Endodermal cell (in vitro differentiated cells): ENCODE measurements around the gene NCAPG2. TPM values are rescaled to one million over a fixed set of nuclear protein-coding genes. Genes with fewer than 3 reads are reported as not detected.

Experiments used
- DNase-seq: peaks from one replicate; pipeline ENCODE4 v3.0.0-alpha.2; 2017
- H3K27ac ChIP-seq: 2 replicates; pipeline ENCODE4 v1.5.1; 2013; ENCODE audit warnings: mild to moderate bottlenecking, low read depth, low read length, moderate library complexity
- H3K27me3 ChIP-seq: 2 replicates; pipeline ENCODE4 v1.6.1; 2013; ENCODE audit warnings: mild to moderate bottlenecking, low read length, moderate library complexity; ENCODE audit not compliant: insufficient read depth, control insufficient read depth, poor library complexity, severe bottlenecking
- H3K36me3 ChIP-seq: 2 replicates; pipeline ENCODE4 v1.7.0; 2013; ENCODE audit warnings: mild to moderate bottlenecking, low read length, moderate library complexity; ENCODE audit not compliant: control insufficient read depth, insufficient read depth
- H3K4me1 ChIP-seq: one replicate; pipeline ENCODE4 v1.7.0; 2013; ENCODE audit warnings: low read length; ENCODE audit not compliant: control insufficient read depth, insufficient read depth
- H3K4me3 ChIP-seq: 2 replicates; pipeline ENCODE4 v1.5.1; 2013; ENCODE audit warnings: mild to moderate bottlenecking, low read length, moderate library complexity
- H3K9ac ChIP-seq: 2 replicates; pipeline ENCODE4 v1.6.1; 2013; ENCODE audit warnings: mild to moderate bottlenecking, low read length, moderate library complexity; ENCODE audit not compliant: poor library complexity, severe bottlenecking; ENCODE audit errors: extremely low read depth
- H3K9me3 ChIP-seq: 2 replicates; pipeline ENCODE4 v1.6.1; 2013; ENCODE audit warnings: mild to moderate bottlenecking, low read length, moderate library complexity; ENCODE audit not compliant: control insufficient read depth
- H3K27ac Mint-ChIP-seq: 2 replicates; pipeline ENCODE4 v1.8.0; 2020; ENCODE audit warnings: mixed read lengths
- H3K27me3 Mint-ChIP-seq: 2 replicates; pipeline ENCODE4 v1.8.0; 2021; ENCODE audit warnings: mild to moderate bottlenecking, mixed read lengths; ENCODE audit not compliant: insufficient read depth
- H3K36me3 Mint-ChIP-seq: 2 replicates; pipeline ENCODE4 v1.8.0; 2020; ENCODE audit warnings: low read depth, mixed read lengths
- H3K4me1 Mint-ChIP-seq: 2 replicates; pipeline ENCODE4 v1.8.0; 2020; ENCODE audit warnings: mixed read lengths
- H3K4me3 Mint-ChIP-seq: 2 replicates; pipeline ENCODE4 v1.8.0; 2020; ENCODE audit warnings: mild to moderate bottlenecking, moderate library complexity, mixed read lengths
- H3K9me3 Mint-ChIP-seq: 2 replicates; pipeline ENCODE4 v1.8.0; 2020; ENCODE audit warnings: mild to moderate bottlenecking, mixed read lengths
- WGBS, 2 experiments: methylation state at CpG; one replicate each; pipeline versions ENCODE4 v1.1.5 to v1.1.7; 2013; ENCODE audit warnings: missing lambda C conversion rate in 2 of 2, mixed read lengths in 1 of 2; ENCODE audit not compliant: insufficient coverage in 1 of 2, insufficient read length in 1 of 2; 5-methylcytosine and 5-hydroxymethylcytosine counted together
- total RNA-seq, 2 donors: library from RNA; stranded (reverse); fragmentation: NEBNext Ultra II Directional in 1 of 2; extraction: Animal tissue kit (Norgen Biotek cat#: 25700) in 1 of 2; gene quantifications; 2 replicates in 1 of 2; 3 replicates in 1 of 2; pipeline ENCODE4 v1.2.1, GENCODE V29; 2021
- TF ChIP-seq, protein P1 (sequence below): fragments of 200-600 bp; sonication (generic); conservative IDR thresholded peaks from 2 replicates; pipeline ENCODE4 v1.5.0; 2021; ENCODE audit warnings: antibody characterized with exemption, mild to moderate bottlenecking

The NCAPG2 gene
- total RNA-seq, 2 donors from 2014 or later: 58.7 to 77.1 TPM

DNA sequence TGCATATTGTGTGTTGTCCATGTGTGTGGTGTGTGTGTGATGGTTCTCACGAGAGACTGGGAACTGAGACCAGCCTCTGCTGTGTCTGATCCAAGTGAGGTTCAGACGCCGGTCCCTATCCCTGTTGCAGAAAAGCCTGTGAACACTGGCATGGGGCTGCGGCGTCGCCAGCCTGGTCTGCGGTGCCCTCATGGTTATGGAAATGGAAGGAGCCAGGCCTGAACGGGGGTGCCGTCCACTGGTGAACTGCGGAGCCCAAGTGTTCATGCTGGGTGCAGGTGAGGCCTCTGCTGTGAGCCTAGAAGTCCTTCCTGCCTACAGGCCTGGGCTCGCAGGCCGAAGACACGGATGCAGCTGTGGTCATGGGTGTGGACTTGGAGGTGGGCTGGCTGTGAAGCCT lies 18.7 kb upstream of the NCAPG2 start:
- TF ChIP-seq, protein P1, sequence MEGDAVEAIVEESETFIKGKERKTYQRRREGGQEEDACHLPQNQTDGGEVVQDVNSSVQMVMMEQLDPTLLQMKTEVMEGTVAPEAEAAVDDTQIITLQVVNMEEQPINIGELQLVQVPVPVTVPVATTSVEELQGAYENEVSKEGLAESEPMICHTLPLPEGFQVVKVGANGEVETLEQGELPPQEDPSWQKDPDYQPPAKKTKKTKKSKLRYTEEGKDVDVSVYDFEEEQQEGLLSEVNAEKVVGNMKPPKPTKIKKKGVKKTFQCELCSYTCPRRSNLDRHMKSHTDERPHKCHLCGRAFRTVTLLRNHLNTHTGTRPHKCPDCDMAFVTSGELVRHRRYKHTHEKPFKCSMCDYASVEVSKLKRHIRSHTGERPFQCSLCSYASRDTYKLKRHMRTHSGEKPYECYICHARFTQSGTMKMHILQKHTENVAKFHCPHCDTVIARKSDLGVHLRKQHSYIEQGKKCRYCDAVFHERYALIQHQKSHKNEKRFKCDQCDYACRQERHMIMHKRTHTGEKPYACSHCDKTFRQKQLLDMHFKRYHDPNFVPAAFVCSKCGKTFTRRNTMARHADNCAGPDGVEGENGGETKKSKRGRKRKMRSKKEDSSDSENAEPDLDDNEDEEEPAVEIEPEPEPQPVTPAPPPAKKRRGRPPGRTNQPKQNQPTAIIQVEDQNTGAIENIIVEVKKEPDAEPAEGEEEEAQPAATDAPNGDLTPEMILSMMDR: no peak
- Histone ChIP-seq H3K36me3 (no peaks in the 10 kb centered on the region), H3K4me3 (no peak overlapping the region), H3K9me3 (no peaks in the 10 kb centered on the region), H3K4me1 (no peaks in the 10 kb centered on the region), H3K27ac (no peak overlapping the region), H3K27me3 (peaks cover 6% of the 10 kb centered on the region), H3K9ac (no peak overlapping the region)
- 67 to 86% methylated on average over 3 to 13 of the region's 13 CpGs for WGBS, 2 experiments
- H3K27ac Mint-ChIP-seq: no peak overlapping the region
- no peaks in the 10 kb centered on the region for H3K36me3 Mint-ChIP-seq
- H3K4me1 Mint-ChIP-seq: no peaks in the 10 kb centered on the region
- no peaks in the 10 kb centered on the region for H3K9me3 Mint-ChIP-seq
- no peak for DNase-seq
- peaks cover 11% of the 10 kb centered on the region for H3K27me3 Mint-ChIP-seq
- no peak overlapping the region for H3K4me3 Mint-ChIP-seq

DNA sequence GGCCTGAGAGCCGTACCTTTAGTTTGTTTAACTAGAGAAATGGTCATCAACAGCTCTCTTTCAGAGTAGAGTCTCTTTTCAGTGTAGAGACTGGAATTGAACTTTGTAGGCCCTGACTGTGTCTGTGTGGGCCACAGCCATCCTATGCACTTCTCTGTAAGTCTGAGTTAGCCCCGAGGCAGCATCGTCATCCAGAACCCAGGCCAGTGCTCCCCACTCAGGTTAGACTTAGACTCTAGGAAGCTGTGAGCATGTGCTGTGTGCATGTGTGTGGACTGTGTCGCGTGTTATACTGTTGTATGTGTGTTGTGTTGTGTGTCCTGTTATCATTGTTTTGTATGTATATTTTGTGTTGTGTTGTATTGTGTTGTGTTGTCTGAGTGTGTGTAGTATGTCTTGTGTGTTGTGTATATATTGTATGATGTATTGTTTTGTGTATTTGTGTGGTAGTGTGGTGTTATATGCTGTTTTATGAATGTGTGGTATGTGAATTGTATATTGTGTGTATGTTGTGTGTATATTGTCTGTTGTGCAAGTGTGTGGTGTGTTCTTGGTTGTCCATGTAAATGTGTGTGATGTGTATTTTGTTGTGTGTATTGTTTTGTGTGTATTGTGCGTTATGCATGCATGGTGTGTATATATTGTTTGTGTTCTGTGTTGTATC lies 18.1 kb upstream of the NCAPG2 start:
- Mint-ChIP-seq H3K36me3 (no peaks in the 10 kb centered on the region), H3K27me3 (peaks cover 16% of the 10 kb centered on the region), H3K27ac (no peak overlapping the region), H3K9me3 (no peaks in the 10 kb centered on the region), H3K4me3 (no peak overlapping the region), H3K4me1 (no peaks in the 10 kb centered on the region)
- Histone ChIP-seq H3K4me1 (no peaks in the 10 kb centered on the region), H3K27me3 (peaks cover 11% of the 10 kb centered on the region), H3K36me3 (no peaks in the 10 kb centered on the region), H3K9ac (no peak overlapping the region), H3K27ac (no peak overlapping the region), H3K9me3 (no peaks in the 10 kb centered on the region), H3K4me3 (no peak overlapping the region)
- no peak for DNase-seq
- TF ChIP-seq, protein P1: no peak
- WGBS, 2 experiments: 85 to 96% methylated on average over 3 to 6 of the region's 6 CpGs

DNA sequence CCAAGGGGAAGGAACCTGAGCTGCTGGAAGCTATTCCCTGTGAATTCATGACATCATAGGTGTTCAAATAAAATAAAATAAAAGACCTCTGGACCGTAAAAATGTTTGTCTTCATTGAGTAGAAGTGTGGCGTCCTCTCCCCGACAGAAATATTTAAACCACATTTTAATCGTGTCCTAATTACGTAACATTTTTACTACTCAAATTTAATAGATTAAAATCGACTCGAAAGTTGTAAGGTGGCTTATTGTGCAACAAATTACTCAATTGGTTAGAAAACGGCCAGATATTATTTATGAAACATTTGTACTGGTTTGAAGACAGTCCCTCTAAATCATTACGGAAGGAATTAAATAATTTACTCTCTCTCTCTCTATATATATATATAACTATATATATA lies 15.5 kb upstream of the NCAPG2 start:
- no peaks in the 10 kb centered on the region for H3K9me3 Mint-ChIP-seq
- Histone ChIP-seq H3K9ac (no peak overlapping the region), H3K27me3 (peaks cover 26% of the 10 kb centered on the region), H3K4me1 (no peaks in the 10 kb centered on the region), H3K4me3 (no peak overlapping the region), H3K36me3 (no peaks in the 10 kb centered on the region), H3K27ac (no peak overlapping the region), H3K9me3 (no peaks in the 10 kb centered on the region)
- WGBS, 2 experiments: 95 to 96% methylated on average over 7 to 8 of the region's 9 CpGs
- no peaks in the 10 kb centered on the region for H3K4me1 Mint-ChIP-seq
- no peak overlapping the region for H3K4me3 Mint-ChIP-seq
- no peak overlapping the region for H3K27ac Mint-ChIP-seq
- no peak for DNase-seq
- no peaks in the 10 kb centered on the region for H3K36me3 Mint-ChIP-seq
- TF ChIP-seq, protein P1: no peak
- H3K27me3 Mint-ChIP-seq: peaks cover 30% of the 10 kb centered on the region
